Measurements from ENCODE around the gene RPL22L1. TPM values are rescaled to one million over a fixed set of nuclear protein-coding genes. Genes with fewer than 3 reads are reported as not detected.

Gene RPL22L1
- total RNA-seq, result 100 to 1,000 TPM; 480 to 525 TPM

DNA sequence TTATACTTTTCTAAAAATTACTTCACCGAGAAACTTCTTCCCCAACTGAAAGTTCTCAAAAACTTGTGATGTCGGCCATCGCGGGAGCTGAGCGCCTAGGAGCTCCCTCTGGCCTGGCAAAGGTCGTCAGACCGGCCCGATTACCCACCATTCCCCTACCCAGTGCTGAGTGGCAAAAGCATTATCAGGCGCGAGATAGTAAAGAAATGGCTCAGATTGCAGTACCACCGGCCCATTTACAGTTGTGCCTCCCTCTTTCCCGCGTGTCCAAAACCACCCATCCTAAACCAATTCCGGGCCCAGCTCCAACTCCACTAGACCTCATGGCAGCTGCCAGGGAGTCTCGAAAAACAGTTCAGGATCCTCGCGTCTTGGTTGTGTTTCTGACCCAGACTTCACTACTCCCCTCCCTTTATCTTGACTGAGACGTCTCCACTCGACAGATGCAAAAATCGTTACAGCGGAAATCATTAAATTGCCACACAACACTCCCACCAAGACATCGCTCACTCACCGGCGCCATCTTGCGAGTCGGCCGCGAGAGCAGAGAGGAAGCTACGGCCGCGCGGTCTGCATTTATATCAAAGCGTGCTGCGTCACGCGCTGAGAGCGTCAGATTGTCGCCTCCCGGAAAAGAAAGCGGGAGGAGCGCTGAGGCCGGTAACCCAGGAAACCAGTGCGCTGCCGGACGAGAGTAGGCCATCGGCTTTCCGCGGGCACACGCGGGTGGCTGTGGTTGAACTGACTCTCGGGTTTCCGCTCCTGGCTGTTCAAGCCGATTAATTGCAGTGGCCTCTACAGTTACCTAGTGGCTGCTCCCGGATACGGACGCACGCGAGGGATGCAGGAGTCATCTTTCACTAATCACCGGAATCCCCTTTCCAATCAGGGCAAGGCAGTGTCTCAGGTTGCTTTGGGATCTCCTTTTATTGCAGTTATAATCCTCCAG is at the start of gene RPL22L1:
Gene RPL22L1 (minus strand): TSS at position 551 of the 949 bp plus-strand sequence. CDS start 28 bp downstream, at position 523.
- Mint-ChIP-seq H3K36me3 (ENCODE audit: low read depth) (peaks cover 31% of the 10 kb centered on the region), H3K4me3 (peak within 1 kb of the TSS; percentile 94), H3K9me3 (no peaks in the 10 kb centered on the region), H3K27ac (peak within 1 kb of the TSS; percentile 98), H3K27me3 (ENCODE audit: low read depth) (no peaks in the 10 kb centered on the region), H3K4me1 (ENCODE audit: low read depth) (peaks cover 14% of the 10 kb centered on the region)
- peak; percentile 95 for DNase-seq
- CTCF ChIA-PET, result interaction anchor here (1.4 kb wide), 1 partner anchor 38 kb away, joined by 4 read pairs; the partner anchor contains the start of gene EIF5A2
- intact Hi-C loops (cut with micrococcal nuclease), result loop anchor here (1.0 to 10.0 kb wide), 9 partner anchors 13 to 1880 kb away; partner anchors contain the start of genes ECT2, EIF5A2, PRKCI and SKIL

DNA sequence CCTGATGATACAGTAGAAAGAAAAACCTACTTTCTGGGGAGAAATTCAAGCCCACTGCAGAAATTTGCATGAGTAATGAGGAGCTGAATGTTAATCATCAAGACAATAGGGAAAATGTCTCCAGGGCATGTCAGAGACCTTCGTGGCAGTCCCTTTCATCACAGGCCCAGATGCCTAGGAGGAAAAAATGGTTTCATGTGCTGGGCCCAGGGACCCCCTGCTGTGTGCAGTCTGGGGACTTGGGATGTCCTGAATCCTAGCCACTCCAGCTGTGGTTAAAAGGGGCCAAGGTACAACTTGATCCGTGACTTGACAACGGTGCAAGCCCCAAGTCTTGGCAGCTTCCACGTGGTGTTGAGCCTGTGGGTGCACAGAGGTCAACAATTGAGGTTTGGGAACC is 48.7 kb upstream of the RPL22L1 start:
- Mint-ChIP-seq H3K4me3 (no peak overlapping the region), H3K36me3 (ENCODE audit: low read depth) (peaks cover 8% of the 10 kb centered on the region)

DNA sequence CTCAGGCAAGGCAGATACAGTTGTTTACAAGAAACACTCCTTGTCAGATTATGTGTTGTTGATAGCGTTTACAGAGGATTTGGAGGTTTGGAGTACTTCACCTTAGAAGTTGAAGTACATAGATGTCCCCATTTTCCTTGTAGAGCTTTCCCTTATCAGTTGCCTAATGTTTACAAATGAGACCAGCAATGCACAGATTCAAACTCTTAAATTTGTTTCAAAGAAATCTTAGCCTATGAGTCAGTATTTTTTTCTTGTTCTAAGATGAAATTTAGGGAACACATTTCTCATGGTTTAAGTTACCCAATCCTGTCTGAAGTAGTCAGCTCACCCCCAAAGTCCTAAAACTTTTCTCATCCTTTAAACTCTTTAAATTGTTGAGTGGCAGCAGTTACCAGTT is 44.7 kb upstream of the RPL22L1 start:
- peaks cover 2% of the 10 kb centered on the region for H3K27me3 Mint-ChIP-seq (ENCODE audit: low read depth)
- CTCF ChIA-PET, result interaction anchor here (1.6 kb wide), 1 partner anchor 105 kb away, joined by 3 read pairs; no protein-coding TSS in a partner anchor
- H3K4me3 Mint-ChIP-seq, result no peak overlapping the region
- H3K36me3 Mint-ChIP-seq (ENCODE audit: low read depth), result peaks cover 6% of the 10 kb centered on the region
- intact Hi-C loops (cut with micrococcal nuclease), result no loop called here
- peaks cover 29% of the 10 kb centered on the region for H3K9me3 Mint-ChIP-seq
- no peaks in the 10 kb centered on the region for H3K4me1 Mint-ChIP-seq (ENCODE audit: low read depth)
- no peak for DNase-seq
- H3K27ac Mint-ChIP-seq, result no peak overlapping the region

More for the DNA sequence above, 48.7 kb upstream of the RPL22L1 start:
- Mint-ChIP-seq H3K27me3 (ENCODE audit: low read depth) (peaks cover 7% of the 10 kb centered on the region), H3K9me3 (peaks cover 26% of the 10 kb centered on the region), H3K27ac (no peak overlapping the region), H3K4me1 (ENCODE audit: low read depth) (no peaks in the 10 kb centered on the region)
- DNase-seq, result no peak
- intact Hi-C loops (cut with micrococcal nuclease), result no loop called here
- CTCF ChIA-PET, result interaction anchor here (0.6 kb wide), 1 partner anchor 79 kb away, joined by 3 read pairs; no protein-coding TSS in a partner anchor

DNA sequence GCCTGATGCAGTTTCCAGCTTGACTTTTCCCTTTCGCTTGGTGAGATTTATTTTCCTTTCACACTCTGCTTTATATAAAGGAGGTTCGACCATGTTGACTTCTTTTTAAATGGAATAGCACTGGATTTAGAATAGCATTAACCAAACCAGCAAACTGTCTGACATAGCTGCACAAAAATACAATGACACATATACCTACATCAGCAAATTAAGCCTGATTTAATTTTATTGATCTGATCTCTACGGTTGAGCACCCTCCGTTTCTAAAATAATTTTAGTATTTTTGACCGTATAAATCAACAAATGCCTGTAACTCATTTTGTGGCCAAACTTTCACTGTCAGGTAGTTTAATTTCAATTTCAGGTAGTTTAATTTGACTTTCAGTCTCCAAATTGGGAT is 44.2 kb upstream of the RPL22L1 start:
- Mint-ChIP-seq H3K27me3 (ENCODE audit: low read depth) (no peaks in the 10 kb centered on the region), H3K36me3 (ENCODE audit: low read depth) (peaks cover 6% of the 10 kb centered on the region), H3K27ac (no peak overlapping the region), H3K4me1 (ENCODE audit: low read depth) (peaks cover 2% of the 10 kb centered on the region), H3K4me3 (no peak overlapping the region), H3K9me3 (peaks cover 33% of the 10 kb centered on the region)
- no peak for DNase-seq
- CTCF ChIA-PET, result interaction anchor here (1.6 kb wide), 1 partner anchor 105 kb away, joined by 3 read pairs; no protein-coding TSS in a partner anchor
- intact Hi-C loops (cut with micrococcal nuclease), result no loop called here

DNA sequence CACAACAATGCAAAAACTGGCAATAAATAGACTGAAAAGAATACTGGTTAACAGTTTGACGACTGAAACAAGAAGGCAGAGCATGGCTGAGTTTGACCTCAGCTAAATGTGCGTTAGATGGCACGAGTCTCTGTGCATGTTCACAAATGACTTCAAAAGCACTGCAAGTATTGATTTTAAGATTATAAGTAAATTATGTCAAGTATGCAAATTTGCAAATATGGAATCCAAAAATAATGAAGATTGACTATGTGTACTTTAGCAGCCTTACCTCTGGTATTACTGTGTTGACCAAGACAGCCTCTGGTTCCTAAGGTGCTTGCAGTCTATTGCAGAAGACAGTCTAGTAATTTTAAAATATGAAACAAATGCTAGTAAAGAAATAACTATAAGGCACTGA is 41.1 kb upstream of the RPL22L1 start:
- peaks cover 25% of the 10 kb centered on the region for H3K9me3 Mint-ChIP-seq
- no peak overlapping the region for H3K4me3 Mint-ChIP-seq
- CTCF ChIA-PET, result no interaction called here
- DNase-seq, result no peak
- no peak overlapping the region for H3K27ac Mint-ChIP-seq
- peaks cover 1% of the 10 kb centered on the region for H3K36me3 Mint-ChIP-seq (ENCODE audit: low read depth)
- intact Hi-C loops (cut with micrococcal nuclease), result no loop called here
- H3K4me1 Mint-ChIP-seq (ENCODE audit: low read depth), result peaks cover 19% of the 10 kb centered on the region
- no peaks in the 10 kb centered on the region for H3K27me3 Mint-ChIP-seq (ENCODE audit: low read depth)

DNA sequence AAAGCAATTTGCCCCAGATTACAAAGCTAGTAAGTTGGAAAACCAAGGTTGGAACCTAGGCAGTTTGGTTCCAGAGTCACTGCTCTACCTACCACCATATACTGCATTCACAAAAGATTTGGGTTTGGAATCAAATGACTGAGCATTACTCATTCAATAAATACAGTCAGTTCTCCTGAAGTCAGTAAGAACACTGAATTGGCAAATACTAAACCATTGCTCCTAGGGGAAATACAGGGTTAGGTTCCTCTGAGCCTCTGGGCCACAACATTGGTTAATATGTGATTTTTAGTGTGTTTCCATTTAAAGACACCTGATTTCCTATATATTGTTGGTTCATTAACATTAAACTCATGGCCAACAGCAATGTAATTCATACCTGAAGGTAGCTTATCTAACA is 40.5 kb upstream of the RPL22L1 start:
- no peak overlapping the region for H3K4me3 Mint-ChIP-seq
- CTCF ChIA-PET, result no interaction called here
- H3K27ac Mint-ChIP-seq, result no peak overlapping the region
- intact Hi-C loops (cut with micrococcal nuclease), result no loop called here
- H3K4me1 Mint-ChIP-seq (ENCODE audit: low read depth), result peaks cover 22% of the 10 kb centered on the region
- H3K27me3 Mint-ChIP-seq (ENCODE audit: low read depth), result no peaks in the 10 kb centered on the region
- DNase-seq, result no peak
- H3K9me3 Mint-ChIP-seq, result peaks cover 25% of the 10 kb centered on the region
- H3K36me3 Mint-ChIP-seq (ENCODE audit: low read depth), result peaks cover 5% of the 10 kb centered on the region

DNA sequence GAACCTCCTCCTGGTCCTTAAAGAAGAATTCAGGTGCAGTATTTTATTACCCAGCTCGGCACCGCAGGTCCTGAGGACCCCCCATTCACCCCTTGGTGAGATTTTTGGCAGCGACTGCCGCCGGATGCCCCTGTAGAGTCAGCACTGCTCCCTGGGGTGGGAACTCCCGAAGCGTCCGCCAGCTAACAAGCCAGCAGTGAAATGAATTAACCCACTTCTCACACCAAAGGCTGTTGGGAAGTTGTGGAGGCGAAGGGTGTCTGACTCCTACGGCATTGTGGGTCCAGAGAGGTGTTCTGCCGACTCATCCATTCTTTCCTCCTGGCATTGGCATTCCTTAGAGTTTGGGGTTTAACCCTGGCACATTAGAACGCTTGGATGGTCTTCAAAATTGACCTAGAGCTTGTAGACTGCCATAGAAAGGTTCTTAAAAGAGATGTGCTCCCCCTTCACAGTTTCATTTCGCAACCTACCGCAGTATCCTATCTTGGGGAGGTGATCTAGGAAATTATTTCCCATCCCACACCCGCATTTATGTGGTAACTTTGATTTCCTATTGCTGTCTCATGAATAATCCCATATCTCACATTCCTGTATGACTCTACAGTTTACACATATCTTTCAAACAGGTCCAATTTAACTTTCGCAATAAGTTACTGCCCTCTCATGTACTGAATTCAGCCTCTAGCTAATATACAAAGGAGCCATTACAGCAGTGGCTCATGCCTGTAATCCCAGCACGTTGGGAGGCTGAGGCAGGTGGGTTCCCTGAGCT is 39.3 kb upstream of the RPL22L1 start:
- no peak overlapping the region for H3K27ac Mint-ChIP-seq
- H3K36me3 Mint-ChIP-seq (ENCODE audit: low read depth), result peaks cover 5% of the 10 kb centered on the region
- intact Hi-C loops (cut with micrococcal nuclease), result loop anchor here (5.0 kb wide), 1 partner anchor 1097 kb away; the partner anchor contains the start of genes LRRC34 and LRRIQ4
- peaks cover 21% of the 10 kb centered on the region for H3K9me3 Mint-ChIP-seq
- H3K4me3 Mint-ChIP-seq, result no peak overlapping the region
- DNase-seq, result no peak
- peaks cover 22% of the 10 kb centered on the region for H3K4me1 Mint-ChIP-seq (ENCODE audit: low read depth)
- CTCF ChIA-PET, result interaction anchor here (1.7 kb wide), 1 partner anchor 40 kb away, joined by 4 read pairs; the partner anchor contains the start of gene RPL22L1
- H3K27me3 Mint-ChIP-seq (ENCODE audit: low read depth), result no peaks in the 10 kb centered on the region

DNA sequence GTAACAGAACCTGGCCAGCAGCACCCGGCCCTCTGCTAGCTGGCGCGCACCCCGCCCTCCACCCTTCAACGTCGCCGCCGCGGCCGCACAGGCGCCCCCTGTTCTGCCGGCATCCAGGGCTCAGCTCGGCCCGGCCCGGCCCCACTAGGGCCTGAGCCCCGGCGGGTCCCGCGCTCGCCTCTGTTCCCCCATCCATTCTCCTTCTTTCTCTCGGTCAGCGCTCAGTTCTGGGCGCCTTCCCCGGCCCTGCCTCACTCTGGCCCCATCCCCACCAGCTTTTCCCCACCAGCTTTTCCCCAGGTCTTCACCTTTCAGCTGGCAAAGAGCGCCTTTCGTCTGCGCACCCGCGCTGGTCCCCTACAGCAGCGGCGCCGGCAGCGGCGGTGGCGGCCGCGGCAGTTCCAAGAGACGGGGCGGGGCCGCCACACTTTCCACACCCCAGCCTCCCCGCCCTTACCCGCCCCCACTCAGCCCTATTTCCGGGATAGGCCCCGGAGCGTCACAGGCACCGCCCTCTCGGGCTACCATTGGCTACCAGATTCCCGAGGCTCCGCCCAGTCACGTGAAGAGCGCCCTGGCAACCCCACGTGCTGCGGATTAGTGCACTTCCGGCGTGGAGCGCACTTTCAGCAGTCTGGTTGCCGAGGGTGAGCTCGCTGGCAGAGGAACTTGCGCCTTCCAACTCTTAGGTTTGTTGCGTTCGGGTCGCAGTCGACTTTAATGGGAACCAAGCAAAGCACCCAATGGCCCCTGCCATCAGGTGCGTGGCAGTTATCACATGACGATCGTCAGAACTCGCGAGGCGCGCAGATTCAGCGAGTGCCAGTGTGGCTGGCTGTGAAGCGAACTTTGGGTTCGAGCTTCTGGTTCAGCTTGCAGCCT is 38.5 kb upstream of the RPL22L1 start, which contains the start of gene EIF5A2:
Gene EIF5A2 (minus strand): TSS at position 403 of the 882 bp plus-strand sequence. CDS start 831 bp downstream, outside the sequence.
- Mint-ChIP-seq H3K36me3 (ENCODE audit: low read depth) (peaks cover 5% of the 10 kb centered on the region), H3K4me1 (ENCODE audit: low read depth) (peaks cover 22% of the 10 kb centered on the region), H3K9me3 (peaks cover 21% of the 10 kb centered on the region), H3K27me3 (ENCODE audit: low read depth) (no peaks in the 10 kb centered on the region), H3K4me3 (peak within 1 kb of the TSS; percentile 95), H3K27ac (peak within 1 kb of the TSS; percentile 80)
- CTCF ChIA-PET, result interaction anchor here (0.6 to 1.7 kb wide), 2 partner anchors 39 to 40 kb away, joined by 4 read pairs; partner anchors contain the start of gene RPL22L1
- DNase-seq, result peak; percentile 97
- intact Hi-C loops (cut with micrococcal nuclease), result loop anchor here (1.0 to 5.0 kb wide), 4 partner anchors 38 to 1096 kb away; partner anchors contain the start of genes LRRC34, LRRIQ4, RPL22L1 and TNIK

DNA sequence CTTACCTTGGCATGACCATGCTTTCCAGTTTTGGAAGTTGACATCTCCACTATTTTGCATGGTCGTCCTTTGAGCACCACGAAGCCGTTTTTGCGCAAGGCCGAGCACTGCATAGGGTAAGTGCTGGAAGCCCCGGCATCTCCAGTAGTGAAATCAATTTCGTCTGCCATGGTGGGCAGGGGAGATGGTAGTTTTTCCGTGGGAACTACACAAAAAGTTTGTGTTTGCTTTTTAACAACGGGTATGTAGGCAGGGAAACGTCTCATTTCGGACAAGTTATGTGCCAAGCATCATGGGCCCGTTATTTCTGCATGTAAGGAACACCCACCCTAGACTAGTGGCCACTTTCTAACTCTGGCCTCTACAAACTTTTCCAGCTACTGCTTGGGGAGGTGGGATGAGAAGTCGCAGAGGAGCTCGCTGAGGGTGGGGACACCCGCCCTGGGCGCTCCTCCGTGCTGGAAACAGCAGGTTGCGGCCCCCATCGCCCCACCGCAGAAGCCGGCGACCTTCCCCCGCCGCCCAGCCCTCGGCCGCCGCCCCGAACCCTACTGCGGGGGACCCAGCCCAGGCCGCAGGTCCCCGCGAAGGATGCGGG is 37.7 kb upstream of the RPL22L1 start:
- Mint-ChIP-seq H3K27ac (no peak overlapping the region), H3K4me3 (peak overlapping the region; percentile 95), H3K27me3 (ENCODE audit: low read depth) (no peaks in the 10 kb centered on the region), H3K4me1 (ENCODE audit: low read depth) (peaks cover 22% of the 10 kb centered on the region), H3K36me3 (ENCODE audit: low read depth) (peaks cover 7% of the 10 kb centered on the region), H3K9me3 (peaks cover 19% of the 10 kb centered on the region)
- peak; percentile 6 for DNase-seq
- intact Hi-C loops (cut with micrococcal nuclease), result loop anchor here (1.0 to 5.0 kb wide), 4 partner anchors 37 to 1095 kb away; partner anchors contain the start of genes LRRC34, LRRIQ4, RPL22L1 and TNIK
- CTCF ChIA-PET, result interaction anchor here (0.6 to 1.7 kb wide), 2 partner anchors 38 to 39 kb away, joined by 4 read pairs; partner anchors contain the start of gene RPL22L1

DNA sequence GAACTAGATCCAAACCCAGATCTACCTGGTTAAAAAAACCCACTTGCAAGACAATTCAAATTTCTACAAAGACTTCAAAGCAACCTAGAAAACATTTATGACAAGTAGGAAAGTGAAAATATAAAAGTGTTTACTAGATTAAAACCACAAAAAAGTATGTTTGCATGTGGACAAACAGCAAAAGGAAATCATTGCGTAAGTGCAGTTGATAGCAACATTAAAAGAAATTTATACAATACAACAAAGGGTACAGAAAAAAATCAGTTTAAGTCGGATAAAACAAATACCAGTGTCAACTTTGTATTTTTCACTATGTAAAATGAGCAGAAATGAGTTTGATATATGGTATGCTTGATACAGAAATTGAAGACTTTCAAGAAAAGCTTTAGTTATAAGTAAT is 35.9 kb upstream of the RPL22L1 start:
- Mint-ChIP-seq H3K27me3 (ENCODE audit: low read depth) (no peaks in the 10 kb centered on the region), H3K36me3 (ENCODE audit: low read depth) (peaks cover 9% of the 10 kb centered on the region), H3K9me3 (peaks cover 12% of the 10 kb centered on the region), H3K4me3 (no peak overlapping the region), H3K27ac (no peak overlapping the region), H3K4me1 (ENCODE audit: low read depth) (peaks cover 22% of the 10 kb centered on the region)
- intact Hi-C loops (cut with micrococcal nuclease), result loop anchor here (5.0 kb wide), 1 partner anchor 1094 kb away; the partner anchor contains the start of genes LRRC34 and LRRIQ4
- DNase-seq, result no peak
- CTCF ChIA-PET, result no interaction called here

DNA sequence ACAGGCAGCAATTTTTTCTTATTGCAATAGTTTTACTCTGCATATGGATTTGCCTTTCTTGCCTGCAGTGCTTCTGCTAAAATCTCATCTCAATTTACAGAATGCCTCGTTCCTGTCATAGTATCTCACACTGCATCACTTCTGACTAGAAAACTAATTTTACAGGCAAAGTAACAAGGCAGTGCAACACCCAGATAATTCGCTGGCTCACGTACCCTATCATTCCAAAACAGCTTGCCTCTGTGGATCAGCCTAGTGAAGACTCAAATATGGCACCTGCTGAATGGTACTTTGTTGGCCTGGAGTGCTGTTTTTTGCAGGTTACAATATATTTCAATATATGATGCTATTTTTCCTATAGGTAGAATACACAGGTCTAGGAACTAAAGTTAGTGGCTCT is 33.1 kb upstream of the RPL22L1 start:
- intact Hi-C loops (cut with micrococcal nuclease), result no loop called here
- Mint-ChIP-seq H3K27ac (no peak overlapping the region), H3K4me1 (ENCODE audit: low read depth) (peaks cover 15% of the 10 kb centered on the region), H3K4me3 (no peak overlapping the region), H3K36me3 (ENCODE audit: low read depth) (peaks cover 16% of the 10 kb centered on the region), H3K9me3 (no peaks in the 10 kb centered on the region), H3K27me3 (ENCODE audit: low read depth) (no peaks in the 10 kb centered on the region)
- CTCF ChIA-PET, result no interaction called here
- DNase-seq, result no peak

Data from activated naive CD4-positive, alpha-beta T cell treated with anti-CD3 and anti-CD28 coated beads for 36 hours (primary cell).